Esophagus squamous epithelium (tissue), 4 donors: ENCODE data around the gene MNX1.

Source experiments
- CTCF ChIP-seq, 6 experiments: fragments of 450-650 bp in 4 of 6; fragments of 200-600 bp in 2 of 6; sonication (generic) in 2 of 6; IDR thresholded peaks; one replicate each; pipeline ENCODE4 v1.5.1; 2016 to 2019; ENCODE audit warnings: antibody characterized with exemption in 6 of 6, mild to moderate bottlenecking in 4 of 6, moderate library complexity in 4 of 6
- POLR2A ChIP-seq, 4 donors: fragments of 450-650 bp; IDR thresholded peaks; one replicate each; pipeline ENCODE4 v1.6.1; 2017; ENCODE audit warnings: antibody characterized with exemption in 4 of 4, mild to moderate bottlenecking in 4 of 4, moderate library complexity in 3 of 4

- TF ChIP-seq CTCF (IDR thresholded peaks at IDR 0.05) (no peak), POLR2A (IDR thresholded peaks at IDR 0.05) (no peak)
Measured at GRCh38 chr7:157021871-157022680, 11.6 kb upstream of the MNX1 start.
